ENCODE data around the gene SRPX2.
A peak's percentile ranks its signal among the peaks of the same experiment; 100 is the strongest.

SRPX2 gene

DNA sequence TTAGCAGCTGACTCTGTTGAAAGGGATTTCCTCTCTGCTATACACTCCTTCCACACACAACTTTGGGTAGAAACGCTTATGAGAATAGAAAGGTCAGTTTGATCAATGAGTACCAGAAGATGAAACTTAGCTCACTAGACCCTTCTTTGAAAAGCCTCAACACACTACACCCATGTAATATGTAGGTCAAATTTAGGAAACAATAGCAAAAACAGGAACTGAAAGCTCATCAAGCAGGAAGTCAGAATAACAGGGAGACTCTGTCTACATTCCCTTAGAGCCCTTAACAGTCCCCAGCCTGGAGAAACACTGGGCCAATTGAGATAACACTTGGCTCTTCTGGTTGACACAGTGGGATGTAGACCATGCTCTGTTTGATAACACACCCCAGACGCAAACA, 30.7 kb downstream of the SRPX2 start:
- TF ChIP-seq, protein P1, sequence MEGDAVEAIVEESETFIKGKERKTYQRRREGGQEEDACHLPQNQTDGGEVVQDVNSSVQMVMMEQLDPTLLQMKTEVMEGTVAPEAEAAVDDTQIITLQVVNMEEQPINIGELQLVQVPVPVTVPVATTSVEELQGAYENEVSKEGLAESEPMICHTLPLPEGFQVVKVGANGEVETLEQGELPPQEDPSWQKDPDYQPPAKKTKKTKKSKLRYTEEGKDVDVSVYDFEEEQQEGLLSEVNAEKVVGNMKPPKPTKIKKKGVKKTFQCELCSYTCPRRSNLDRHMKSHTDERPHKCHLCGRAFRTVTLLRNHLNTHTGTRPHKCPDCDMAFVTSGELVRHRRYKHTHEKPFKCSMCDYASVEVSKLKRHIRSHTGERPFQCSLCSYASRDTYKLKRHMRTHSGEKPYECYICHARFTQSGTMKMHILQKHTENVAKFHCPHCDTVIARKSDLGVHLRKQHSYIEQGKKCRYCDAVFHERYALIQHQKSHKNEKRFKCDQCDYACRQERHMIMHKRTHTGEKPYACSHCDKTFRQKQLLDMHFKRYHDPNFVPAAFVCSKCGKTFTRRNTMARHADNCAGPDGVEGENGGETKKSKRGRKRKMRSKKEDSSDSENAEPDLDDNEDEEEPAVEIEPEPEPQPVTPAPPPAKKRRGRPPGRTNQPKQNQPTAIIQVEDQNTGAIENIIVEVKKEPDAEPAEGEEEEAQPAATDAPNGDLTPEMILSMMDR (IDR thresholded peaks at IDR 0.05; ENCODE audit: low read depth, low read length): no peak
- H3K4me3 ChIP-seq (ENCODE audit: low read depth, low read length): no peak overlapping the region
- DNase-seq (ENCODE audit: low read depth, low spot score): no peak
- in situ Hi-C loops (cut with HindIII; ENCODE audit: low sequenced_read_pairs): no loop called here

- DNase-seq (ENCODE audit: low read depth, low spot score): peak; percentile 53
- H3K4me3 ChIP-seq (ENCODE audit: low read depth, low read length): no peak overlapping the region
- TF ChIP-seq, protein P1 (IDR thresholded peaks at IDR 0.05; ENCODE audit: low read depth, low read length): no peak
- in situ Hi-C loops (cut with HindIII; ENCODE audit: low sequenced_read_pairs): no loop called here
Observed at GRCh38 chrX:100677611-100678181, 33.7 kb downstream of the SRPX2 start.

GRCh38 chrX:100680756-100681155, 36.8 kb downstream of the SRPX2 start:
- in situ Hi-C loops (cut with HindIII; ENCODE audit: low sequenced_read_pairs): no loop called here
- DNase-seq (ENCODE audit: low read depth, low spot score): no peak
- TF ChIP-seq, protein P1 (IDR thresholded peaks at IDR 0.05; ENCODE audit: low read depth, low read length): no peak

DNA sequence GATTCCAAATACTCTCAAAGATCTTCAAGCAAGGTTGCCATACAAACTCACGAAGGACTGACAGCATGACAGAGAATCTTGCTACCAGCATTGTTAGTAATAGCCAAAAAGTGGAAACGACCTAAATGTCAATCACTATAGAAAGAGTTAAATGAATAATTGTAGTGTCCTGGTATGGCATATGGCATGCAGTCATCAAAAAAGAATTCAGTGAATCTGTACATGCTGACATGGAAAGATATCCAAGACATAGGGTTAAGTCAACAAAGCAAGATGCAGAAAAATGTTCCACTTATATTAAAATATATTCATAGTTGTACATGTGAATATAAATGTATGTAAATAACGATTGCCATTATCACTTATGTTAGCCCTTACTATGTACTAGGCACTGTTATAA, 37.6 kb downstream of the SRPX2 start:
- TF ChIP-seq, protein P1 (IDR thresholded peaks at IDR 0.05; ENCODE audit: low read depth, low read length): no peak
- no peak overlapping the region for H3K4me3 ChIP-seq (ENCODE audit: low read depth, low read length)
- DNase-seq (ENCODE audit: low read depth, low spot score): peak; percentile 8
- in situ Hi-C loops (cut with HindIII; ENCODE audit: low sequenced_read_pairs): no loop called here

More at GRCh38 chrX:100680756-100681155, 36.8 kb downstream of the SRPX2 start:
- H3K4me3 ChIP-seq (ENCODE audit: low read depth, low read length): no peak overlapping the region

- H3K4me3 ChIP-seq (ENCODE audit: low read depth, low read length): no peak overlapping the region
- in situ Hi-C loops (cut with HindIII; ENCODE audit: low sequenced_read_pairs): no loop called here
- no peak for DNase-seq (ENCODE audit: low read depth, low spot score)
- TF ChIP-seq, protein P1 (IDR thresholded peaks at IDR 0.05; ENCODE audit: low read depth, low read length): no peak
Observed at GRCh38 chrX:100682939-100683338, 38.9 kb downstream of the SRPX2 start.

- TF ChIP-seq, protein P1 (IDR thresholded peaks at IDR 0.05; ENCODE audit: low read depth, low read length): peak; percentile 77
- H3K4me3 ChIP-seq (ENCODE audit: low read depth, low read length): no peak overlapping the region
- DNase-seq (ENCODE audit: low read depth, low spot score): peak; percentile 78
- in situ Hi-C loops (cut with HindIII; ENCODE audit: low sequenced_read_pairs): no loop called here
Observed at GRCh38 chrX:100685284-100685996, 41.4 kb downstream of the SRPX2 start.

Measured in astrocyte of the spinal cord (primary cell).